HepG2 (cell line): ENCODE data around the gene ATP9B. TPM values are rescaled to one million over a fixed set of nuclear protein-coding genes. Genes with fewer than 3 reads are reported as not detected.

Source experiments
- ATAC-seq: fragments of 200-7000 bp; cut with Tn5 transposase; 3 replicates; pipeline ENCODE4 v1.9.1; 2020; ENCODE audit warnings: mild to moderate bottlenecking, moderate library complexity
- BruUV-seq: library from RNA; stranded (reverse); fragments of 400-500 nt; replicated peaks from 2 replicates; lab custom pipeline; 2021; lab: Mats Ljungman, UMichigan
- CTCF ChIA-PET: fragments of 300-600 bp; formaldehyde crosslinking; extraction: SDS; loops from one replicate; lab custom pipeline; 2021; ENCODE audit warnings: low total read pairs, inconsistent platforms, low intra/inter-chr PET ratio; lab: Yijun Ruan, JAX
- POLR2A ChIA-PET: fragments of 350-600 bp; sonication (Branson Sonifier 250); formaldehyde crosslinking; loops from one replicate; lab custom pipeline; 2020; ENCODE audit warnings: antibody characterized with exemption, inconsistent platforms; lab: Yijun Ruan, JAX
- DNase-seq: peaks from one replicate; pipeline ENCODE4 v3.0.0-alpha.2; 2015; ENCODE audit warnings: low spot score
- FAIRE-seq: peaks from 3 replicates; lab custom pipeline; 2011; peaks lifted over from hg19 to GRCh38; lab: Jason Lieb, UNC
- H2AFZ ChIP-seq: one replicate; pipeline ENCODE4 v1.6.1; 2011; ENCODE audit warnings: low read length, inconsistent platforms
- H3K27ac ChIP-seq: fragments of 300-600 bp; 3 replicates; pipeline ENCODE4 v1.8.0; 2011; ENCODE audit warnings: mixed run types, mild to moderate bottlenecking, mixed read lengths, low read length, inconsistent platforms; ENCODE audit not compliant: insufficient read depth; ENCODE audit errors: extremely low read length
- H3K27me3 ChIP-seq, 2 experiments: fragments of 200-600 bp in 1 of 2; 2 replicates in 1 of 2; 3 replicates in 1 of 2; pipeline versions ENCODE4 v1.6.0 to v1.8.0; 2011; ENCODE audit warnings: low read length in 2 of 2, mild to moderate bottlenecking in 2 of 2, moderate library complexity in 2 of 2, inconsistent platforms in 1 of 2; ENCODE audit not compliant: insufficient read depth in 2 of 2, control insufficient read depth in 1 of 2
- H3K36me3 ChIP-seq, 2 experiments: fragments of 200-600 bp in 1 of 2; replicated peaks in 1 of 2; 2 replicates in 1 of 2; 3 replicates in 1 of 2; pipeline versions ENCODE4 v1.5.1 to v1.8.0; 2011; ENCODE audit warnings: low read length in 2 of 2, inconsistent platforms in 1 of 2; ENCODE audit not compliant: insufficient read depth in 2 of 2, control insufficient read depth in 1 of 2
- H3K4me1 ChIP-seq: 2 replicates; pipeline ENCODE4 v1.5.1; 2012; ENCODE audit warnings: low read length, inconsistent platforms; ENCODE audit not compliant: insufficient read depth
- H3K4me2 ChIP-seq: 2 replicates; pipeline ENCODE4 v1.6.0; 2011; ENCODE audit warnings: low read depth, low read length, inconsistent platforms
- H3K4me3 ChIP-seq, 3 experiments: fragments of 200-600 bp in 1 of 3; sonication (generic), shearing (Covaris generic) in 1 of 3; replicated peaks in 1 of 3; 2 replicates each; pipeline ENCODE4 v1.5.1; 2011 to 2016; ENCODE audit warnings: low read length in 3 of 3, inconsistent platforms in 2 of 3, low read depth in 2 of 3, mild to moderate bottlenecking in 2 of 3, control low read depth in 1 of 3, mixed read lengths in 1 of 3; ENCODE audit not compliant: insufficient read depth in 1 of 3
- H3K79me2 ChIP-seq: one replicate; pipeline ENCODE4 v1.6.1; 2011; ENCODE audit warnings: low read length, inconsistent platforms; ENCODE audit not compliant: insufficient read depth
- H3K9ac ChIP-seq: 2 replicates; pipeline ENCODE4 v1.6.0; 2011; ENCODE audit warnings: mild to moderate bottlenecking, low read depth, low read length, inconsistent platforms; ENCODE audit not compliant: insufficient read depth
- H3K9me3 ChIP-seq: 2 replicates; pipeline ENCODE4 v1.5.1; 2012; ENCODE audit warnings: mild to moderate bottlenecking, low read length
- H4K20me1 ChIP-seq: 2 replicates; pipeline ENCODE4 v1.6.0; 2011; ENCODE audit warnings: inconsistent platforms, mild to moderate bottlenecking, low read length, moderate library complexity; ENCODE audit not compliant: insufficient read depth
- BCLAF1 ChIP-seq: fragments of 450-650 bp; IDR thresholded peaks from 2 replicates; pipeline ENCODE4 v1.6.1; 2017; ENCODE audit warnings: mild to moderate bottlenecking
- CHD4 ChIP-seq: fragments of 200-600 bp; sonication (generic); IDR thresholded peaks from 2 replicates; pipeline ENCODE4 v1.7.0; 2017; ENCODE audit warnings: mild to moderate bottlenecking, low read length, borderline replicate concordance
- DMTF1 ChIP-seq: sonication (generic); formaldehyde crosslinking; IDR thresholded peaks from 2 replicates; pipeline ENCODE4 v1.4.0; 2020; ENCODE audit warnings: mild to moderate bottlenecking, missing genetic modification reagents
- DNMT3B ChIP-seq: conservative IDR thresholded peaks from 2 replicates; pipeline ENCODE4 v1.6.1; 2016; ENCODE audit warnings: missing biosample characterization, control low read depth
- MTF2 ChIP-seq: sonication (generic); formaldehyde crosslinking; IDR thresholded peaks from 2 replicates; pipeline ENCODE4 v1.5.0; 2020; ENCODE audit warnings: missing genetic modification reagents, borderline replicate concordance
- RNF2 ChIP-seq: fragments of 450-650 bp; conservative IDR thresholded peaks from 2 replicates; pipeline ENCODE4 v1.6.1; 2016; ENCODE audit warnings: low read depth
- ZFX ChIP-seq: sonication (generic); formaldehyde crosslinking; IDR thresholded peaks from 2 replicates; pipeline ENCODE4 v1.4.0; 2020; ENCODE audit warnings: mild to moderate bottlenecking, low read depth, missing genetic modification reagents, moderate library complexity
- ZNF264 ChIP-seq: sonication (generic); formaldehyde crosslinking; IDR thresholded peaks from 2 replicates; pipeline ENCODE4 v1.4.0; 2020; ENCODE audit warnings: missing genetic modification reagents
- ZNF777 ChIP-seq: sonication (generic); formaldehyde crosslinking; IDR thresholded peaks from 2 replicates; pipeline ENCODE4 v1.4.0; 2020; ENCODE audit warnings: missing genetic modification reagents
- ZNF800 ChIP-seq: sonication (generic); formaldehyde crosslinking; IDR thresholded peaks from 2 replicates; pipeline ENCODE4 v1.4.0; 2020; ENCODE audit warnings: missing genetic modification reagents
- WGBS: methylation state at CpG from one replicate; pipeline ENCODE4 v1.1.6; 2017; ENCODE audit warnings: low lambda C conversion rate; 5-methylcytosine and 5-hydroxymethylcytosine counted together
- in situ Hi-C: cut with HindIII; loops from 2 replicates; pipeline ENCODE4 v1.10.0; 2017; ENCODE audit warnings: low pct_unique_long_range_greater_than_20kb; ENCODE audit not compliant: extremely low pct_ligation_motif_present
- intact Hi-C: fragments of 100-400 bp; cut with micrococcal nuclease; formaldehyde crosslinking; loops from one replicate; pipeline ENCODE4 v1.10.0; 2022; ENCODE audit not compliant: unreplicated experiment
- polyA plus RNA-seq, 8 experiments: library from polyadenylated mRNA; depleted of rRNA in 3 of 8; stranded (reverse) in 7 of 8; unstranded in 1 of 8; fragments of >200 nt; fragmentation: Illumina TruSeq in 4 of 8; extraction: Trizol in 4 of 8; gene quantifications; 2 replicates each; pipeline versions ENCODE4 v1.2.1 to v1.2.3, GENCODE V29; 2011 to 2016; ENCODE audit warnings: low read depth in 4 of 8, missing spikeins in 1 of 8, mixed read lengths in 1 of 8; ENCODE audit not compliant: insufficient read depth in 1 of 8
- total RNA-seq, 5 experiments: library from RNA; depleted of rRNA; stranded (reverse); fragments of >200 nt; fragmentation: Illumina TruSeq; extraction: Trizol; gene quantifications; 2 replicates each; pipeline ENCODE4 v1.2.3, GENCODE V29; 2016; ENCODE audit warnings: low read depth in 1 of 5

The ATP9B gene
- total and polyA plus RNA-seq, 2 of the 13 experiments (the other 11 are each of a cell fraction or from before 2014, with no cell fraction given): 10.8 to 11.3 TPM

GRCh38 chr18:79403723-79404566 lies 334.8 kb downstream of the ATP9B start:
- H3K4me2 ChIP-seq: no peak overlapping the region
- DNase-seq (no peak), FAIRE-seq (no peak), ATAC-seq (no peak)
- no peak overlapping the region for H3K27ac ChIP-seq
- no peak overlapping the region for H3K9ac ChIP-seq
- H3K9me3 ChIP-seq: no peaks in the 10 kb centered on the region
- H3K4me3 ChIP-seq: no peak overlapping the region
- peaks cover 18 to 65% of the 10 kb centered on the region in 2 experiments for H3K27me3 ChIP-seq
- TF ChIP-seq RNF2 (0 out of 2 replicates have a peak, but pooled peaks have one; percentile 47), MTF2 (CRISPR knock-in tag) (no peak)
- in situ Hi-C loops (no loop called here), intact Hi-C loops (no loop called here)
- ChIA-PET CTCF (no interaction called here), POLR2A (no interaction called here)
- 0 out of 2 replicates have a peak, but pooled peaks cover 6% of the 10 kb centered on the region for H3K4me1 ChIP-seq
- H3K36me3 ChIP-seq: no peaks in the 10 kb centered on the region
- H4K20me1 ChIP-seq: no peaks in the 10 kb centered on the region; the same call in 1 of the 2 replicates
- BruUV-seq: no TSS peak
- H2AFZ ChIP-seq: no peak overlapping the region
- H3K79me2 ChIP-seq: no peaks in the 10 kb centered on the region
- WGBS: 14% methylated on average over 31 of the region's 31 CpGs

GRCh38 chr18:79404567-79404910 lies 335.3 kb downstream of the ATP9B start:
- no peaks in the 10 kb centered on the region for H3K79me2 ChIP-seq
- H3K36me3 ChIP-seq: no peaks in the 10 kb centered on the region
- no peaks in the 10 kb centered on the region; the same call in 1 of the 2 replicates for H4K20me1 ChIP-seq
- BruUV-seq: no TSS peak
- 0 out of 2 replicates have a peak, but pooled peaks cover 6% of the 10 kb centered on the region for H3K4me1 ChIP-seq
- H3K9ac ChIP-seq: no peak overlapping the region
- no peak overlapping the region for H3K4me3 ChIP-seq
- no peak overlapping the region for H2AFZ ChIP-seq
- FAIRE-seq (no peak), DNase-seq (no peak), ATAC-seq (no peak)
- ChIA-PET CTCF (no interaction called here), POLR2A (no interaction called here)
- peaks cover 15 to 59% of the 10 kb centered on the region in 2 experiments for H3K27me3 ChIP-seq
- H3K4me2 ChIP-seq: no peak overlapping the region
- intact Hi-C loops (no loop called here), in situ Hi-C loops (no loop called here)
- no peaks in the 10 kb centered on the region for H3K9me3 ChIP-seq
- 51% methylated on average over 12 of the region's 12 CpGs for WGBS
- no peak overlapping the region for H3K27ac ChIP-seq
- TF ChIP-seq CHD4 (no peak), ZFX (no peak), DMTF1 (CRISPR knock-in tag) (no peak), DNMT3B (CRISPR knock-in tag) (no peak), BCLAF1 (no peak), ZNF777 (CRISPR knock-in tag) (no peak), ZNF800 (CRISPR knock-in tag) (no peak), ZNF264 (CRISPR knock-in tag) (no peak)
